HG02763 (cell line): ENCODE measurements around the gene PCNX3.

ENCODE experiments used
- ATAC-seq: cut with Tn5 transposase; IDR thresholded peaks from one replicate; pipeline ENCODE4 v1.9.1; 2021; ENCODE audit warnings: mild to moderate bottlenecking, moderate library complexity; ENCODE audit not compliant: unreplicated experiment

The PCNX3 gene

DNA sequence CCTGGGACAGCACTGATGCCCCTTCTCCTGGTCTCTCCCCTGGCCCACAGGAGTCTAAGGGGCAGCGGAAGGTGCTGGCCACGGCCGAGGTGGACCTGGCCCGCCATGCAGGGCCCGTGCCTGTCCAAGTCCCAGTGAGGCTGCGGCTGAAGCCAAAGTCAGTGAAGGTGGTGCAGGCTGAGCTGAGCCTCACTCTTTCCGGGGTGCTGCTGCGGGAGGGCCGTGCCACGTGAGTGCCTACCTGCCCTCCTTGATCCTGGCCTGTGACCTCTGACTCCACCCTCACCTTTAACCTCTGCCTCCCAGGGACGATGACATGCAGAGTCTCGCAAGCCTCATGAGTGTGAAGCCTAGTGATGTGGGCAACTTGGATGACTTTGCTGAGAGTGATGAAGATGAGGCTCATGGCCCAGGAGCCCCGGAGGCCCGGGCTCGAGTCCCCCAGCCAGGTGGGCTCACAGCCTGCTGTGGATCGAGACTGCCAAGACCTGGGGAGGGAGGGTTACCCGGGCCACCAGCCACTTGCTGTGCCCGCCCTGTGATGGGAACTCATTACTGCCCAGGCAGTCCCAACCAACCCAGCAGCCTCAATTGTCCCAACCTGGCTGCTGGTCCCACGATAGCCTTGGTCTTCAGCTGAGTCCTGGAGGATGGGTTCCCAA, 35.4 kb upstream of the PCNX3 start:
- no peak for ATAC-seq

DNA sequence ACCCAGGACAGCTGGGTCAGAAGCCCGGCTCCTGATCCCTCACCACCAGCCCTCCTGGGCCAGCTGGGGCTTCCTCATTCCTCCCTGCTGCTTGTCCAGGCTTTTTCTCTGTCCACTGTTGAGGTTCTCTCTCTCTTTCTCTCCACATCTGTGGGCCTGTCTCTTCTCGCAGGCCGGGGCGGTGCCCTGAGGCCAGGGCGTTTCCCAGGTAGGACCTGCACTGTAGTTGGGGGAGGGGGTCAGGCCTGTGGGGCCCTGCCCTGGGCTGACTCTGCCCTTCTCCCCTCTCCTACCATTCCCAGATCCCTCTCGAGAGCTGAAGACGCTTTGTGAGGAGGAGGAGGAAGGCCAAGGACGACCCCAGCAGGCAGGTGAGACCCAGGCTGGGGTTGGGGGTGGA, 34.8 kb upstream of the PCNX3 start:
- ATAC-seq = no peak

DNA sequence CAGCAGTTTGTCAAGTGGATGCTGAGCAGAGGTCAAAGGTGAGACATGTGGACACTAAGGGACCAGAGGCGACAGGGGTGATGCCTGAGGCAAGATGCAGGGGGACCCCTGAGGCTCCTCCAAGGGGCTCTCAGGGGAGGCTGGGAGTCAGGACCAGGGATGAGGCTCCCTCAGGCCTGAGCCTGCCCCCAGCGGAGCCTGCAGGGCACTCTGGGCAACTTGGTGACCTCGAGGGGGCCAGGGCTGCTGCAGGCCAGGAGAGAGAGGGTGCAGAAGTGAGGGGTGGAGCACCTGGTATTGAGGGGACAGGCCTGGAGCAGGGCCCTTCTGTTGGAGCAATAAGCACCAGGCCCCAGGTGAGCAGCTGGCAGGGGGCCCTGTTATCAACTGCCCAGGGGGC, 33.6 kb upstream of the PCNX3 start:
- no peak for ATAC-seq

DNA sequence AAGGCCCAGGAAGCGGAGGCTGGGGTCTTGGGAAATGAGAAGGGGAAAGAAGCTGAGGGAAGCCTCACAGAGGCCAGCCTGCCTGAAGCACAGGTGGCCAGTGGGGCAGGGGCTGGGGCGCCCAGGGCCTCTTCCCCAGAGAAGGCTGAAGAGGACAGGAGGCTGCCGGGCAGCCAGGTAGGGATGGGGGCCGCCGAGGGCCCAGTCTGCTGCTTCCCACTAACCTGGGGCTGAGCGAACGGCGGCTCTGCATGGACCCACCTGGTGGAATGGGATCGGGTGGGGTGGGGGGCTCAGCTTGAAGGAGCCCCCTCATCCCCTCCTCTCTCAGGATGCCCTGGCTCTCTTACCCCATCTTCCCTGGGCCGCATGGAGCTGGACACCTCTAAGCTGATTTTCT, 32.0 kb upstream of the PCNX3 start:
- no peak for ATAC-seq

DNA sequence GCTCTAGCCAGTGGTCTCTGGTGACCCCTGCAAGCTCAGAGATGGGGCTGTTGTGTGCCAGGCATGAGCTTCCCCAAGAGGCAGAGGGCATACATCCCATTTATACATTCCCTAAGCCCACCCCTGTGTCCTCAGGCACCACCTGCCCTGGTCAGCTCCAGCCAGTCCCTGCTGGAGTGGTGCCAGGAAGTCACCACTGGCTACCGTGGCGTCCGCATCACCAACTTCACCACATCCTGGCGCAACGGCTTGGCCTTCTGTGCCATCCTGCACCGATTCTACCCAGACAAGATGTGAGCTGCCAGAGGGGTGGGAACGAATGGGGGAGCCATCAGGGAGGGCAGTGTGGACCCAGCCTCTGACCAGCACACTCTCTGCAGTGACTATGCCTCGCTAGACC, 31.5 kb upstream of the PCNX3 start:
- ATAC-seq = no peak

DNA sequence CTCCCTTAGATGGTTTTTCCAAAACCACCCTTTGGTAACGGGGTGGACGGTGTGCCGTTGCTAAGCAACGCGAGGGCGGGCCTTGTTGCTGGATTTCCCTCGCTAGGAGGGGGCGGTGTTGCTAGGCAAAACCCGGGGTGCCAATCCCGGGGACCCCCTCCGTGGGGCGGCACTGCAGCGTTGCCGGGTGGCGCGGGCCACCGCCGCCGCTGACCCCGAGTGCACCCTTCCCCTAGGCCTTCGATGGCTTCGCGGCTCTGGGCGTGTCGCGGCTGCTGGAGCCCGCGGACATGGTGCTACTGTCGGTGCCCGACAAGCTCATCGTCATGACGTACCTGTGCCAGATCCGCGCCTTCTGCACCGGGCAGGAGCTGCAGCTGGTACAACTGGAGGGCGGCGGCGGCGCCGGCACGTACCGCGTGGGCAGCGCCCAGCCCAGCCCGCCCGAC, 30.8 kb upstream of the PCNX3 start:
- no peak for ATAC-seq

DNA sequence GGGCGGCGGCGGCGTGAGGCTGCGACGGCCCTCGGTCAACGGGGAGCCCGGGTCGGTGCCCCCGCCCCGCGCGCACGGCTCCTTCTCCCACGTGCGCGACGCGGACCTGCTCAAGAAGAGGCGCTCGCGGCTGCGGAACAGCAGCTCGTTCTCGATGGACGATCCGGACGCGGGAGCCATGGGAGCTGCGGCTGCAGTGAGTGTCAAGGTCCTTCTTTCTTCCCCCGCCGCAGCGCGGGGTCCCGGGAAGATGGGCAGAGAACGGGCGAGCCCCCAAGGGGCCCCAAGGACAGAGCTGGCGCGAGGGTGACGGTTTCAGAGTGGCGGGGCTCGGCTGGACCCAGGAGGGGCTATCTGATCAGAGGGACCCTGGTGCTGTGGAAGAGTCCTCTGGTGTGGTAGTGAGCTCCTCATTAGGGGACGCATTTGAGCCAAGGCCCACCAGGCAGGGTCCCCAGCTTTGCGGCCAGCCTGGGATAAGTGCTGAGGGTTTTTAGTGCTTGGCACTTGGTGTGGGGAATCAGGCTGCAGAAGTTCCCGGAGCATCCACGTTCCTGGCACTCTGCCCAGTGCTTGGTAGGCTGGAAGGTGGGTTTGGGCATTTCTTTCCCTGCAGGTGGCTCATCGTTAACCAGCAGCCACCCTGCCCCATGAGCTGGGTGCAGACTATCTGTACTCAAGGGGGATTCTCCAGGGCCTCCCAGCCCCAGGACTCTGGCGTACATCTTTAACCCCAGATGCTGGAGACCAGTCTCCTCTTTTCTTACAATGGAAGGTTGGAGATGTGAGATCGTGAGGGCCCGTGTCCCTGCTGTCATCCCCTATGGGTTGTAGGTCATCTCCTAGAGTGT, 30.0 kb upstream of the PCNX3 start:
- no peak for ATAC-seq

DNA sequence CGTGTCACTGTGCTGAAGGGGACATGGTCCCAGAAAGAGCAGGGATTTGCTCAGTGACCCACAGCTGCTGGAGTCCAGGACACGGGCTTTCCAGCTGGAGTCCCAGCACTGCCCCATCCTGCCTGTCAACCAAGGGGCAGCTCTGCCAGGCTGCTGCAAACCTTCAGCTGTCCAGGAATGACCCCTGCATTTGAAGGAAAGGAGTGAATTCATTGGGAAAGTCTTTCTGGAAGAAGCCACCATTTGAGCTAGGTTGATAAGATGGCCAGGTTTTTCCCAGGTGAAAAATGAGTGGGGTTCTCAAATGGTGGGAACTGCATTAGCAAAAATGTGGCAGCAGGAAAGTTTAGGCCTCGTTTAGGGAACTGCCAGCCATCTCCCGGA, 29.3 kb upstream of the PCNX3 start:
- ATAC-seq = no peak

DNA sequence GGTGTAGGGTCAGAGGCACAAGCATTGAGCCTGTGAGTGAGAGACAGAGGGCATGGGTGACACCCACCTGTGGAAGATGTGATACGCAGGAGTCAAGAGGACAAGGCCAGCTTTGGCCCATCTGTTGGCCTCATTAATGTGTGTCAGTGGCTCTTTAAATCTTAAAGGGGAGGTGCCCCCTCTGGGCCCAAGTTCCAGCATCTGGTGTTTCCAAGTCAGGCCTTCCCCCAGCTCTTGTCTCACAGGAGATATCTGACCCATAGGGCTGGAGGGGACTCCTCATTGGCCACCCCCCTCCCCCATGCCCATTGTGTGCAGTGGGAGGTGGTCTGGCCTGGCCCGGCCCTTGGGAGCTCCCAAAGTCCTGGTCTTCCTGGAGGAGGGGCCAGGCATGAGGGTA, 28.9 kb upstream of the PCNX3 start:
- no peak for ATAC-seq

DNA sequence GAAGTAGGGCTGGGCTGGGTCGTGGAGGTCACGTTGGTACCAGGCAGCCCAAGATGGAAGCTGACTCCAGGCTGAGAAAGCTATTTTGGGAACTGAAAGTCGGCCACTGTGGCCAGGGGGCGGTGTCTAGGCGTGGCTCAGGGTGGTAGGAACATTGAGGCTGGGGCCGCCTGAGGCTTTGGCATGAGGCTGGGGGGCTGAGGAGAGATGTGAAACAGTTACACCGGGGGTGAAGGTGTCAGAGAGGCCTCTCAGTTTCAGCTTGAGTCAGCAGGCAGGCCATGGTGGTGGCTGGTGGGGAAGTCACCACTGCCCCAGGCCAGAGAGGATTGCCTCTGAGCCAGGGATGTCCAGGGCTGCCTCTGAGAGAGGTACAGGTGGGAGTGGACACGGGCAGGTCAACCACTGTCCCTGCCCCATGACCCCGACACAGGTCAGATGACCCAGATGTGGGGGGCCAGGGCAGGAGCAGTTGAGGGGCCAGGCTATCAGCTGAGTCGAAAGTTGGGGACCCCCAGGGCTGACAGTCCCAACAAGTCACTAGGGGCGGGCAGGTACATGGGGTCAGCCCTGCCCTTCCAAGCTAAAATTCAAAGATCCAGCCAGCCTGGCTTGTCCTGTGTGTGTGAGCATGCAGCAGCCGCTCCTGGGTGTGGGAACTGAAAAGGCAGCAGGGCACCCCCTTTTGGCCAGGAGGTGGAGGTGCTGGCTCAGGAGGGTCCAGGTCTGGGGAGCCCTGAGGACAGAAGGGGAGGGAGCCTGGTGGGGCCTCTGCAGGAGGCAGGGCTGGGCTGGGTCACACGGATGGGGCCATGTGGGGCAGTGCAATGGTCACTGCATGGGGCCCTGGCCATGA, 27.1 kb upstream of the PCNX3 start:
- peak; percentile 78 for ATAC-seq

DNA sequence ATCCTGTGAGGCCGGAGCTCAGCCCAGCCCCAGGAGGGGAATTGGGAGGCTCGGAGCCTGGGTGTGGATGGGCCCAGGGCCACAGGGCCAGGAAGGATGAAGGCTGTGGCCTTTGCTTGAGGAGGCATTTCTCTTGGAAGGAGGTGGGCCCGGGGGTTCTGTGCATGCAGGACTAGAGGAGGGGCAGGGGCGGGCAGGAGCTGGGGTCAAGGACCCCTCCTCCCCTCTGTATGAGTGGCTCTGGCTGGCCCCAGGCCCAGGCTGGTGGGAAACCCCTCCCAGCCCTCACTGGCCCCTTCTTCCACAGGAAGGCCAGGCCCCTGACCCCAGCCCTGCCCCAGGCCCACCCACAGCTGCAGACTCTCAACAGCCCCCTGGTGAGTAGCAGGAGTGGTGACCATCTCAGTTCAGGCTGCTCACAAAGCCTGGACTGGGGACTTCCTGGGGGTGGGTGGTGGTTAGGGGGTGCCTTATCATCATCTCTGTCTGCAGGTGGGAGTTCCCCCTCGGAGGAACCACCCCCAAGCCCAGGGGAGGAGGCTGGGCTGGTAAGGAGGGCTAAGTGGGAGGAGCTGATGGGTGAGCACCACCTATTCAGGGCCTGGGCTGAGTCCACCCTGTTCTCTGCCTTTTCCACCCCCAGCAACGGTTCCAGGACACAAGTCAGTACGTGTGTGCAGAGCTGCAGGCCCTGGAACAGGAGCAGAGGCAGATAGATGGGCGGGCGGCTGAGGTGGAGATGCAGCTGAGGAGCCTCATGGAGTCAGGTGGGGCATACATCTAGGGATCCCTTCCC, 25.9 kb upstream of the PCNX3 start:
- ATAC-seq = no peak

DNA sequence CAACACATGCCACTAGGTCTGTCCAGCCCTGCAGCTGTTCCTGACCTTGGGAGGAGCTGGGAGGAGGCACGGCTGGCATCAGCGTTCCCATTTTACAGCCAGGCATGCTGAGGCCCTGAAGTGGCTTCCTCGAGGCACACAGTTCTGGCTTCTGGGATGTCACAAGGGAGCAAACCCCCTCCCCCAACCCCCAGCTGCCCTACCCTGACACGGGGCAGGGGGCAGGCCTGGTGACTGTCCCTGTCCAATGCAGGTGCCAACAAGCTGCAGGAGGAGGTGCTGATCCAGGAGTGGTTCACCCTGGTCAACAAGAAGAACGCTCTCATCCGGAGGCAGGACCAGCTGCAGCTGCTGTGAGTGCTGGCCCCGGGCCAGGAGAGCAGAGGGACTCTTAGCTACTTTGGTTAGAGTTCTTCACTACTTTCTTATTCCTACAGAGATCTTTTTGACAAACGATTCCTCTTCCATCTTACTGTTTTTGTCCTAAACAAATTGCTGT, 25.3 kb upstream of the PCNX3 start:
- no peak for ATAC-seq

DNA sequence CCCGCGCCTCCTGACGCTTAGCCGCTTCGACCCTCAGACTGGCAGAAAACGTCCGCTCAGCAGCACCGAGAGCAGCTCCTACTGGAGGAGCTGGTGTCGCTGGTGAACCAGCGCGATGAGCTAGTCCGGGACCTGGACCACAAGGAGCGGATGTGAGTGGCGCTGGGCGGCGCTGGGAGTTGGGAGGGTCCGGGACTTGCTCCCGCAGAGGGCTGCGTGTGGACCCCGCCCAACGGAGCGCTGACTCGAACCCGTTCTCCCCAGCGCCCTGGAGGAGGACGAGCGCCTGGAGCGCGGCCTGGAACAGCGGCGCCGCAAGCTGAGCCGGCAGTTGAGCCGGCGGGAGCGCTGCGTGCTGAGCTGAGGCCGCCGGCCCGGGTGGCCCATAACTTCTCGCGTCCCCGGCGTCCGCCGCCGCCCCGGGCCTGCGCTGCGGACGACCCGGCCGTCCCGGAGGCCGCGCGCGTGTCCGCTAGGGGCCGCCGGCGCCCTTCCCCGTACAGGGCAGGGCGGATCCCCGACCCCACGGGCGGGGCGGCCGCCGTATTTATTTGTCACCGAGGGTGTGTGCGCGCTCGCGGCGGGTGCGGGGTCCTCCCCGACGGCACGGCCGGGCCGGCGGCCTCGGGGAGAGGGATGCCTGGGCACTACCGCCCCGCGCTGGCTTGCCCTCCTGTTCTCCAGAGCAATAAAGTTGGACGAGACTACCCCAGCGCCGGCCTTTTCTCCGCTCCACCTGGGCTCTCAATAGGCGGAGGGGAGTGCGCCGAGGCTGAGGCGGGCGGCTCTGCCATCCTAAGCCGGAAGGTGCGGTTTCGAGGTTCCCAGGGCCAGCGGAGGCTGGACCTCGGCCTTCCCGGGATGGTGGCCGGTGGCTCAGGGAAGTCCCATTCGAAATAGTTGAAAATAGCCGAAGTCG, 23.4 kb upstream of the PCNX3 start:
- no peak for ATAC-seq

DNA sequence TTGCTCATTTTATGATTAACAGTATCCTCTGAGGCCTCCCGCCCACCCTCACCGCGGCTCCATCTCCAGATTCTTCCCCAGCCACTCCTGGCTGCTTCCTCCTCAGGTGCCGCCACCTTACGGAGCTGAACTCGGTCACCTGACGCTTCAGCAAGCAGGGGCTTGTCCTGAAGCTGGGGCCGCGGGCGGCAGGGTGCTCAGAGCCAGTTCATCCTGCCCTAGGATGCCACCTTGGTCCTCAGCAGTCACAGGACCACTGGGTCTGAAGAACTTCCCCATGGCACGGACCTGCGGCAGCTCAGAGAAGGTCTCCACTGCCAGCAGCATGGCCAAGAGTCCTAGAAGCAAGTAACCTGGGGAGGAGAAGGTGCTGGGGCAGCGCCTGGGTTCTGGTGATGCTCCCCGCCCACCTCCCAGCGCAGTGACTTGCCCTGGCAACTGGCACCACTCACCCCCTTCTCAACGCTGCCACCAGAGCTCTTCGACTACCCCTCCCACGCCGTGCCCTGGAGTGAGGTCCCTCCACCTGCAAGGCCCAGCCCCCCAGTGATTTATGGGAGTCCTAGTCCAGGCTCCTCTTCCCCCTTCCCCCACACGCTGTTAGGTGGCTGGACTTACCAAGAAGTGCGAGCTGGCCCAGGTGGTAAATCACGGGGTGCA, 22.6 kb upstream of the PCNX3 start:
- no peak for ATAC-seq

DNA sequence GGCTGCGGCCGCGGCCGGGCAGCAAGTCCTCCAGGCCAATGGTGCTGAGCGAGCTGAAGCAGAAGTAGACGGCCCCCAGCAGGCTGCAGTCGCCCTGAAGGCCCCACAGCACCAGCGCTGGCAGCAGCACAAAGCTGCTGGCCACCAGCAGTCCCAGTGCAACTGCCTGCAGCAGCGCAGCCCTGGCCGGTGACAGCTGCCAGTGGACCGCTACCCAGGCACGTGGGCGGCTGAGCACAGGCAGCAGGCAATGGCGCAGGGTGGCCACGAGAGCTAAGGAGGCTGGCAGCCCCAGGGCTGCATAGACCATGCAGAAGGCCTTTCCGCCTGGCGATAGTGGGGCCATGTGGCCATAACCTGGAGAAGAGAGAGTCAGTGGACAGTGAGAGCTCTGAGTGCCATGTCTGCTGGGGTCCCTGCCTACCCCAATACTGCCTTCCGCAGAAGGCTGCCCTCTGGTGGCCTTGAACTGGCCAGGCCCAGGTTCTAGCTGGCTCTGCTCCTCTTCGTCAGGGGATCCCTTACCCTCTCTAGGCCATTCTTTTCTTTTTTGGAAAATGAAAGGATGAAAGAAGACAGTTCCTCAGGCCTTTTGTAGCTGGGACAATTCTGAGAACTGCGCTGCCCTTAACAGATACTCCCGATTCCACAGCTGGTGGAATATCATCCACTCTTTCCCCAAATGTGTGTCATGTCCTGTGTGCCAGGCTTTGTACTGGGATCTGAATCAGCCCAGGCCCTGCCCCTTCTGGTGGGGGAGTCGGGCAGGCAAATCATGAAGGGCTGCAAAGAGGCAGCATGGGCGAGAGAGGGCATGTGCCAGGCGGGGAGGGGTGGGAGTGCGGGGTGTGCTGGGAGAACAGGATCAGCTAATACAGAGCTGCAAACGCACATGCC, 21.8 kb upstream of the PCNX3 start:
- no peak for ATAC-seq

DNA sequence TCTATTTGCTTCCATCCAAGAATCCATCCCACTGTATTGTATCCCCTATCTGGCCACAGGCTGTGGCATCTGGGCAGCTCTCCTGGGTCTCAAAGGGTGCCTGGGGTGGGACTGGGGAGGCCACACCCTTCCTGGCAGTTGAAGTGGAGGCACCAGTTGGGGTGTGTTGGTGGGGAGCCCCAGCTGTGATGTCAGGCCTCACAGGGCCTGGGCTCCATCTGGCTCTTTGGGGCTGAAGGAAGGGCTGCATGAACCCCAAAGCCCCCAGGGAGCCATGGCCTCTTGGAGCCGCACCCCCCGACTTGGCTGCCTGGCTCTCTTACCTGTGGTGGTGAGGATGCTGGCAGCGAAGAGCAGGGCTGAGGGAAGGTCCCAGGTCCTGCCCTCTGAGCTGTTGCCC, 20.4 kb upstream of the PCNX3 start:
- ATAC-seq = no peak

DNA sequence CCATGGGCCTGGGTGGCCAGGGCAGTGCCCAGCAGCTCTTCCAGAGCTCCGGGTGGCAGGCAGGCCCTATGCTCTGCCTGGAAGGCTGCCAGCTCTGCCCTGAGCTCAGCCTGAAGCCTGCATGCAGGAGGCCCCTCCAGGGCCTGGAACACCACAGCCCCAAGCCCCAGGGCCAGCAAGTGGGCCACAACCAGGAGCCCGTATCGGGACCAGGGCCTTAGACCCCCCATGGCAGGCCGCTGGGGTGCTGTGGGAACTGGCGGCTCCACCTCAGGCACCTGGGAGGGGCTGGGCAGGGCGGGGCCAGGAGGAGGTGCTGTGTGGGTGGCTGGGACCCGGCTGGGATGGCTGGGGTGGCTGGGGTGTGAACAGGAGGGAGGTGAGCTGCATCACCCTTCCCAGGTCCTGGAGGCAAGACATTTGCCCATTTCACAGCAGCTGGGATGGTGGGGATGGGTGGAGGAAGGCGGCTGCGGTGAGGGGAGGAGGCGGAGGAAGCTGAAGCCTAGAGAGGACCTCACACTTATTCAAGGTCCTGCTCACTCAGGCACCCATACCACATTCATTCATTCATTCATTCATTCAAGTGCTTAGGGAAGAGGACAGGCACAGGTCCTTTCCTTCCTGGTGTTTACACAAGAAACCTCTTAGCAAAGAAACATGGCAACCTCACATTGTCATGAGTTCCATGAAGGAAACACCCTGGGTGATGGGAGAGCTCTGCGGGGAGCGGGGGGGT, 19.9 kb upstream of the PCNX3 start, which contains the start of gene KCNK7:
KCNK7 (minus strand) TSS at position 258 of the 739 bp plus-strand sequence; CDS start at position 230, 28 bp downstream.
- ATAC-seq = no peak
